ENCODE results near the gene ATP9A.
"Not testable (repeated sequence)": the region's sequence is repeated elsewhere in the genome, so short reads cannot be mapped to it uniquely, and the experiment has no call there.

ATP9A gene

DNA sequence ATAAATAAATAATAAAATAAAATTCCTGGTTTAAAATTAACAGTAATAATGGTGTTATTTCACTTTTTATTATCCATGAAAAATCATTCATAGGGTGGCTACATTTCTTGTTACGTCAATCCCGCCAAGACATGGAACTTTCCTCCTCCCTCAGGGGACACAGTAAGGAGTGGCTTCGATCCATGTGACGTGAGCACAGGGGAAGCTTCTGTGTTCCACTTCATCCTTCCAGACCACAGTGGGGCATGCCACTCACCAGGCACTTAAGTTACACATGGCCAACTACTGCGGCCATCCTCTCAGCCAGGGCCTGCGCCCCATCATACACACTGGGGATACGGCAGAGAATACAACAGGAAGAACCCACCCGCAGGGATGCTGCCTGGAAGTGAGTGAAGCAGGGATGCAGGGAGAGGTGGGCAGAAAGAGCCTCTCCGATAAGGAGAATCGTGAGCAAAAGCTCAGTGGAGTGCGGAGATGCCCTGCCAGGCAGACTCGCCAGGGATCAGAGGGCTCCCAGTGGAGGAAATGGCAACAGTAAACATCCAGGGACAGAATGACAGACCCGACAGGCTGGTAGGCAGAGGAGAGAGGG is 75.3 kb downstream of the ATP9A start:
- Mint-ChIP-seq H3K27me3 (ENCODE audit: low read depth) (peaks cover 9% of the 10 kb centered on the region), H3K4me1 (ENCODE audit: low read depth) (peaks cover 19% of the 10 kb centered on the region), H3K9me3 (no peaks in the 10 kb centered on the region), H3K4me3 (no peak overlapping the region), H3K27ac (no peak overlapping the region), H3K36me3 (ENCODE audit: low read depth) (no peaks in the 10 kb centered on the region)
- no peak for DNase-seq (ENCODE audit: low spot score)

DNA sequence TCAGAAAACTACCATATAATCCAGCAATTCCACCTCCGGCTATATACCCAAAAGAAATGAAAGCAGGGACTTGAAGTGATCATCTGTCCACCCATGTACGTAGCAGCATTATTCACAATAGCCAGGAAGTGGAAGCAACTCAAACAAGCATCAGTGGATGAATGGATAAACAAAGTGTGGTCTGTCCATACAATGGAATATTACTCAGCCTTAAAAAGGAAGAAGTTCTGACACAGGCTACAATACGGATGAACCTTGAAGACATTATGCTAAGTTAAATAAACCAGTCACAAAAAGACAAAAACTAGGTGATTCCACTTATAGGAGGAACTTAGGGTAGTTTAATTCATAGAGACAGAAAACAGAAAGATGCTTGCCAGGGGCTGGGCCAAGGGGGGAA is 76.5 kb downstream of the ATP9A start:
- peaks cover 15% of the 10 kb centered on the region for H3K4me1 Mint-ChIP-seq (ENCODE audit: low read depth)
- peaks cover 5% of the 10 kb centered on the region for H3K27me3 Mint-ChIP-seq (ENCODE audit: low read depth)
- H3K4me3 Mint-ChIP-seq = no peak overlapping the region
- H3K27ac Mint-ChIP-seq = no peak overlapping the region
- no peaks in the 10 kb centered on the region for H3K9me3 Mint-ChIP-seq
- H3K36me3 Mint-ChIP-seq (ENCODE audit: low read depth) = no peaks in the 10 kb centered on the region
- DNase-seq (ENCODE audit: low spot score) = no peak

DNA sequence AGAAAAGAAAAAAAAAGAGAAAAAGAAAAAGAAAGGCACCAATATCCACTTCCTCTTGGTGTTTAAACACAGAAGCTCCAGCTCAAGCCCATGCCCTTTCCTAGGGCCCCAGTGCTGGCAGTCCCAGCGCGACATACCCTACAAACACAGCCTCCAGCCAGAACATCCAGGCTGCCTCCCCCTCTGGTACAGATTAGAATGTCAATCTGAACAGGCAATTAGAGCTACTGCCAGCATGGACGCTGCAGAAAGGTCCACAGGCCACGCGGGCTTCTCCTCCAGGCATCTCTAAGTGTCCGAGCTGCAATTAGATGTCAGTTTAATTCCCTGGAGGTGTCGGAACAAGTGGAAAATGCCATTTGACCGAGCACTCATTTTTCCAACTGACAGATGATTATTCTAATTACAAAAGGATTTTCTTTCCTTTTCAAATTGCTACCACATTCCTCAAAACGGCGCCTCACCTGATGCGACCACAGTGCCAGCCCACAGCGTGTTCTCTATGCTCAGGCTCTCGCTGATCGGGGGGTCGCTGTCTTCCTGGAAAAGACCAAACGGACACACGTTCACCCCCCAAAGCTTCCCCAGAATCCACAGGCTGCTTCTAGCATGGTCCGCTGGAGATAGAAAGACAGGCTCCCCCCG is 79.5 kb downstream of the ATP9A start:
- no peak for DNase-seq (ENCODE audit: low spot score)
- H3K27me3 Mint-ChIP-seq (ENCODE audit: low read depth) = no peaks in the 10 kb centered on the region
- no peaks in the 10 kb centered on the region for H3K9me3 Mint-ChIP-seq
- no peak overlapping the region for H3K27ac Mint-ChIP-seq
- peaks cover 2% of the 10 kb centered on the region for H3K4me1 Mint-ChIP-seq (ENCODE audit: low read depth)
- no peak overlapping the region for H3K4me3 Mint-ChIP-seq
- H3K36me3 Mint-ChIP-seq (ENCODE audit: low read depth) = no peaks in the 10 kb centered on the region

DNA sequence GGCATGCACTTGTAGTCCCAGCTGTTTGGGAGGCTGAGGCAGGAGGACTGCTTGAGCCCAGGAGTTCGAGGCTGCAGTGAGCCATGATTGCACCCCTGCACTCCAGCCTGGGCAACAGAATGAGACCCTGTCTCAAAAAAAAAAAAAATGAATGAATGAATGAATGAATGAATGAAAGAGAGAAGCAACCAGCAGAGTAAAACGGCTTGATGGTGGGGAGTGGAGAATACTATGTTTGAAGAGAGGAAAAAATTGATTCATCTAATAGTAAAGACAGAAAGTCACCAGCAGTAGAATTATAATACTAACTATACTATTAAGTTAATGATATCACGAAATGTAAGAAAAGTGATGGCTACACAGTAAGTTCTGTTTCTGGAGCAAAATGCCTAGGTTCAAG is 80.6 kb downstream of the ATP9A start:
- Mint-ChIP-seq H3K9me3 (no peaks in the 10 kb centered on the region), H3K27ac (no peak overlapping the region), H3K36me3 (ENCODE audit: low read depth) (no peaks in the 10 kb centered on the region), H3K4me3 (no peak overlapping the region), H3K27me3 (ENCODE audit: low read depth) (no peaks in the 10 kb centered on the region), H3K4me1 (ENCODE audit: low read depth) (peaks cover 2% of the 10 kb centered on the region)
- no peak for DNase-seq (ENCODE audit: low spot score)

DNA sequence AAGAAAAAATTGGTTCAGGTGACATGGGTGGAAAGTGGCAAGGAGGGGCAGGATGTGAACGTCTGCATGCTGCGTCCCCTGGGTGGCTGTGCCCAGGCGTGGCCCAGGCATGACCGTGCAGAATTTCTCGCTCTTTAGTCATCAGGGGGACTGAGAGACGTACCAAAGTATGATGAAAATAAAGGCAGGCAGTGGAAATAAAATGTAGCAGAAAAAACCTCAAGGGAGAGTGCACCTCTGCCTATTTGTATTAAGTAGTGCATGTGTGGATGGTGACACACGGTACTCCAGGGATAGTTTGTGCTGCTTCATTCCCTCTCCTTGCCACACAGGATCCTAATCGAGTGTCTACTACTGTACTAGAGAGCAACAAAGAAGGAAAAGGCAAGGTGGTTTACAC is 81.1 kb downstream of the ATP9A start:
- no peak for DNase-seq (ENCODE audit: low spot score)
- Mint-ChIP-seq H3K9me3 (no peaks in the 10 kb centered on the region), H3K27me3 (ENCODE audit: low read depth) (no peaks in the 10 kb centered on the region), H3K27ac (no peak overlapping the region), H3K4me1 (ENCODE audit: low read depth) (peaks cover 2% of the 10 kb centered on the region), H3K36me3 (ENCODE audit: low read depth) (no peaks in the 10 kb centered on the region), H3K4me3 (no peak overlapping the region)

DNA sequence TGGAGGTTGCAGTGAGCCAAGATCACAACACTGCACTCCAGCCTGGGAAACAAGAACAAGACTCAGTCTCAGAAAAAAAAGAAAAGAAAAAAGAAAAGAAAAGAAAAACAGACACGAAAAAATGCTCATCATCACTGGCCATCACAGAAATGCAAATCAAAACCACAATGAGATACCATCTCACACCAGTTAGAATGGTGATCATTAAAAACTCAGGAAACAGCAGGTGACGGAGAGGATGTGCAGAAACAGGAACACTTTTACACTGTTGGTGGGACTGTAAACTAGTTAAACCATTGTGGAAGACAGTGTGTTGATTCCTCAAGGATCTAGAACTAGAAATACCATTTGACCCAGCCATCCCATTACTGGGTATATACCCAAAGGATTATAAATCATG is 82.7 kb downstream of the ATP9A start:
- H3K4me3 Mint-ChIP-seq; H3K36me3 Mint-ChIP-seq (ENCODE audit: low read depth); H3K9me3 Mint-ChIP-seq; H3K27ac Mint-ChIP-seq; H3K27me3 Mint-ChIP-seq (ENCODE audit: low read depth); DNase-seq (ENCODE audit: low spot score); H3K4me1 Mint-ChIP-seq (ENCODE audit: low read depth): not testable (repeated sequence)

DNA sequence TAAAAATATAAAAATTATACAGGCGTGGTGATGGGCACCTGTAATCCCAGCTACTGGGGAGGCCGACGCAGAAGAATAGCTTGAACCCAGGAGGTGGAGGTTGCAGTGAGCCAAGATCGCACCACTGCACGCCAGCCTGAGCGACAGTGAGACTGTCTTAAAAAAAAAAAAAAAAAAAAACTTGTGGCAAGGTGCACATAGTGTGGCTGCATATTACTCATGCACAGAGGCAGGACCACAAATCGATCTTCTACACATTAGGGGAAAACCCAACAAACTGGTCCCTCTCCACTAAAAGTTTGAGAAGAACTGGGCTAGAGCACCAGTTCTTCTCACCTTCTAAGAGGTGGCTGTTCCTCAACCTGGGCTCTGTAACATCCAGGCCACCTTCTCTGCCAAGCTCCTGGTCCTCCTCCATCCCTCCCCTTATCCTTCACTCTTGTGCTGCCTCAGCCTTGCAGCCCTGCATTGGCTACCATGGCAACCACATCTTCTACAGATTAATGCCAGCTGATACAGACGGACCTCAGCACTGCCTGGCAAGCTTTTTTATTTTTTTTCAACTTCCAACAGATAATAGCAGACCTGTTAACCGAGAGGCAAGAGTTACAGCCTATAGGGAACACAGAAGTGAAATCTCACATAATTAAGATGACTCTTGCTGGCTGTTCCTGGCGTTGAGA is 88.0 kb downstream of the ATP9A start:
- Mint-ChIP-seq H3K27me3 (ENCODE audit: low read depth) (peaks cover 4% of the 10 kb centered on the region), H3K27ac (no peak overlapping the region), H3K4me1 (ENCODE audit: low read depth) (no peaks in the 10 kb centered on the region), H3K9me3 (no peaks in the 10 kb centered on the region), H3K4me3 (no peak overlapping the region), H3K36me3 (ENCODE audit: low read depth) (no peaks in the 10 kb centered on the region)
- no peak for DNase-seq (ENCODE audit: low spot score)

DNA sequence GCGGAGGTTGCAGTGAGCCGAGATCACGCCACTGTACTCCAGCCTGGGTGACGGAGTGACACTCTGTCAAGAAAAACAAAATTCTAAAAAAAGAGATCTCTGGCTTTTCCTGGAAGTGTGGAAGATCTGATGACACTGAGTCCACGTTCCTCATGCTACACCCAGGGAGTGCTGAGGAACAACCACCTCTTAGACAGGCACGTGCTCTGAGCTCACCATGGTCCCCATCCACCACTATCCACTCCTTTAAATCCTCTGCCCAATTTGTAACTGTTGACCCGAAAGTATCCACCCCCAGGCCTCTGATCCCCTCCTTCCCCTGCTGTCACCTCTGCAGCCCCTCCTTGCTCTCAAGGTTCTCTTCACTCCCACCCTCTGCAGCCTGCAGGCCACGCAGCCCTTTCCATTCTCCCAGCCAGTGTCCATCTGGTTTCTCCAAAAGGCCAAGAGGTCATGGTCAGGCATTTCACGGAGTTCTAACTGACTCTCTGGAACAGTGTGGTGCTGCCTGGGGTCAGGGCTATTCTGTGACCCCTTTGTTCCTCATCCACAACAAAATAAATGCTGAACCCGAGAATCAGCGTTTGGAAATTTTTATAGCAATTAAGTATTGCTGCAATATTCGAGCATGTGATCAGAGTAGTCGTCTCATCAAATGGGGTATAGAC is 88.8 kb downstream of the ATP9A start:
- H3K4me1 Mint-ChIP-seq (ENCODE audit: low read depth) = no peaks in the 10 kb centered on the region
- H3K9me3 Mint-ChIP-seq = no peaks in the 10 kb centered on the region
- peaks cover 4% of the 10 kb centered on the region for H3K27me3 Mint-ChIP-seq (ENCODE audit: low read depth)
- H3K4me3 Mint-ChIP-seq = no peak overlapping the region
- no peaks in the 10 kb centered on the region for H3K36me3 Mint-ChIP-seq (ENCODE audit: low read depth)
- DNase-seq (ENCODE audit: low spot score) = no peak
- H3K27ac Mint-ChIP-seq = no peak overlapping the region

DNA sequence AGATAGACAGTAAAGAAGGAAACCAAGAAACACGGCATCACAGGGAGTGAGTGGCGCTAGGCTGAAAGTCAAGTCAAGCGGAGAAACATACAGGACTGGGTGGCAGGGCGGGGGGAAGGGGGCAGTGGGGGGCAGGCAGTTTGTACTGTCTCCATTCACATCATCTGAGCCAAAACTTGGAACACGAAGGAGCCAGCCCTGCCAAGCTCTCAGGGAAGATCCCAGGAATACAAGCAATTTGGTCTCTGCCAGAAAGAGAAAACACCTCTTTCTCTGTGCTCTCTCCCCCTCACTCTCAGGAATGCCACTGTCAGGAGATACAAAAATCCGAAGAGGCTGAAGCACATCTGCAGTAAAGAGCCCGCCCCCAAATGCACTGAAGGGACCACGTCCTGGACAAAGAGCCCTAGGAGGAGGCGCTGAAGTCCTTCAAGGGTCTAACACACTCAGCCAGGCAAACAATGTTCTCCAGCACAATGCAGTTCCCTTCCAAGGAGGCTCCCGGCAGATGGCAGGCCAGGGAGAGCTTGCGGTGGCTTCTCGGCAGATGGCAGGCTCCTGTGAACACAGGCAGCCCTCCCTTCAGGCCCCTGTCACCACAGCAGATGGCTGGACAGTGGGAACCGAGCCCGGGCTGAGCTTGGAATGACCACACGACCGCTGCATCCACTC is 90.0 kb downstream of the ATP9A start:
- Mint-ChIP-seq H3K9me3 (no peaks in the 10 kb centered on the region), H3K4me3 (no peak overlapping the region), H3K4me1 (ENCODE audit: low read depth) (no peaks in the 10 kb centered on the region), H3K36me3 (ENCODE audit: low read depth) (no peaks in the 10 kb centered on the region), H3K27me3 (ENCODE audit: low read depth) (peaks cover 4% of the 10 kb centered on the region), H3K27ac (no peak overlapping the region)
- DNase-seq (ENCODE audit: low spot score) = no peak

DNA sequence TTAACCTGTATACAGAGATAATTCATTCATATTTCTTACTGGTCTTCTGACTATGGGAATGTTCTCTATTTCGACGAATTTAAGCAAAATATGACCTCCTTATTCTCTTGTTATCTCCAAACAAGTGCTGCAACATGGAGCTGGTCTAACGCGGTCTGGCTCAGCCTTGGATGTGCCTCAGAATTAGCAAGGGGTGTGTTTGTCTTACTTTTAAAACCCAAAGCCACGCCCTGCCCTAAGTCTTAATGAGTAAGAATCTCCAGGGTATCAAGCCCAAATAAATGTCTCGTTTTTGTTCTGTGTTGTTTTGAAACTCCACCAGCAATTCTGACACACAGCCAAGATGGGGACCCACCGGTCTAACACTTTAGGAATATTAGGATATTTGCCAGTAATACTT is 99.2 kb downstream of the ATP9A start:
- H3K27me3 Mint-ChIP-seq (ENCODE audit: low read depth) = peaks cover 13% of the 10 kb centered on the region
- no peak overlapping the region for H3K4me3 Mint-ChIP-seq
- peaks cover 7% of the 10 kb centered on the region for H3K4me1 Mint-ChIP-seq (ENCODE audit: low read depth)
- H3K36me3 Mint-ChIP-seq (ENCODE audit: low read depth) = no peaks in the 10 kb centered on the region
- no peak overlapping the region for H3K27ac Mint-ChIP-seq
- no peaks in the 10 kb centered on the region for H3K9me3 Mint-ChIP-seq
- DNase-seq (ENCODE audit: low spot score) = no peak

DNA sequence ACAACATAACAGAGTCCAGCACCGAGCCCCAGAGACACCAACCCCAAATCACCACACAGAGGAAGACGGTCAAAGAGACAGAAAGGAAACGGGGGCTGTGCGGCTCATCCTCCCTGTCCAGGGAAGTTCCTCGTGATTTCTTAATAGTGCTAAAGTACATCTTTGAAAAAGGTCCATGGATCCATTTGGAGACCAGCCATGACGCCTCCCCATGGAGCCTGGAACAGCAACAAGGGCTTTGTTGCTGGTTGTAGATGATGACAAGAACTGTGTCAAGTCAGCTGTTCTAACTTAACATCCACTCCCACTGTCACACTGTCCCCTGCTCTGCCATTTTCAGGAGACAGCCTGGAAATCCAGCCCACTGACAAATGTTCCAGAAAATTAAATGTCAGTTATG is 99.7 kb downstream of the ATP9A start:
- peaks cover 13% of the 10 kb centered on the region for H3K27me3 Mint-ChIP-seq (ENCODE audit: low read depth)
- no peak overlapping the region for H3K27ac Mint-ChIP-seq
- H3K4me1 Mint-ChIP-seq (ENCODE audit: low read depth) = peaks cover 7% of the 10 kb centered on the region
- DNase-seq (ENCODE audit: low spot score) = no peak
- no peaks in the 10 kb centered on the region for H3K36me3 Mint-ChIP-seq (ENCODE audit: low read depth)
- H3K4me3 Mint-ChIP-seq = no peak overlapping the region
- H3K9me3 Mint-ChIP-seq = no peaks in the 10 kb centered on the region

DNA sequence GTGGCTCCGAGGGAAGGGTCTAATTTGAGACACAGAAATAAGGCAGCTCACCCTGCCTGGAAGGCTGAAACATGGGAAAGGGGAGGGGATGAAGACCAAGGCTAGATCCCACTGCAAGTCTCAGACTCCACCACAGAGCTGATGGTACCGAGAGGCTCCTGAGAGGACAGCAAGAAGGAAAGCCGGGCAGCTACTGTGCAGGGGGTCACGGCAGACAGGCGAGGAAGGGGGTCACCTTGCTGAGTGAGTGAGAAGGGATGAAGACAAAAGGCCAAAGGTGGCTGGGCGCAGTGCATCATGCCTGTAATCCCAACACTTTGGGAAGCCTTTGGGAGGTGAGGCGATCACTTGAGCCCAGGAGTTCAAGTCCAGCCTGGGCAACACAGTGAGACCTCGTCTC is 100.7 kb downstream of the ATP9A start:
- Mint-ChIP-seq H3K4me3 (no peak overlapping the region), H3K9me3 (no peaks in the 10 kb centered on the region), H3K27ac (no peak overlapping the region), H3K4me1 (ENCODE audit: low read depth) (peaks cover 7% of the 10 kb centered on the region), H3K27me3 (ENCODE audit: low read depth) (peaks cover 13% of the 10 kb centered on the region), H3K36me3 (ENCODE audit: low read depth) (no peaks in the 10 kb centered on the region)
- DNase-seq (ENCODE audit: low spot score) = no peak

DNA sequence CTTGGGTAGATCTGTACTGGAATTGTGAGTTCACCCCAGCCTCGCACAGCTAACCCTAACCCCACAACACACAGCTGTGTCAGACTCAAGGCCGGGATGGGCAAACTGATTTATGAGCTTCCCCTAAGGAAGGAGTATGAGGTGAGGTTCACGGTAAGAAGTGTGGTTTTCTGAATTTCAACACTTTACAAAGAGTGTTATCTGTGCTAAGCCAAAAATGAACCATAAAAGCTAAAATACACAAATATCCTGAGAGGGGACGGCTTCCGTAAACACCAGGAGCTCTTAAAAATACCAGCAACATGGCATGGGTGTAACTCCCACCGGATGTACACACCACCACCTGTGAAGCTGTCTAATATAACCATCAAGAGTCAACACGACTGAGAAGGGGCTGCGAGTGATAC is 101.2 kb downstream of the ATP9A start:
- no peaks in the 10 kb centered on the region for H3K36me3 Mint-ChIP-seq (ENCODE audit: low read depth)
- no peak overlapping the region for H3K27ac Mint-ChIP-seq
- peaks cover 13% of the 10 kb centered on the region for H3K27me3 Mint-ChIP-seq (ENCODE audit: low read depth)

DNA sequence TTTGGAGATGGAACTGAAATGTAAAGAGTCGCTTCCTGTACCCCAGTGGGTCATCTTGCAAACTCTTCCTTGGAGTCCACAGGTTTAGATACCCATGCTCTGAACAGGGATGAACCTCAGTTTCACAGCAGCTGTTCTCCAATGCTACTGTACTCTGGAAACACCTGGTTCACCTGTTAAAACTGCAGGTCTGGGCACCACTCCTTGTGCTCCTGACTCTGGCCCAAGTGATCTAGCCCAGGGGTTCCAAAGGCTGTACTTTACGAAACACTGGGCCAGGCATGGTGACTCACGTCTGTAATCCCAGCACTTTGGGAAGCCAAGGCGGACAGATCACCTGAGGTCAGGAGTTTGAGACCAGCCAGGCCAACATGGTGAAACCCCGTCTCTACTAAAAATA is 102.1 kb downstream of the ATP9A start:
- Mint-ChIP-seq H3K9me3 (no peaks in the 10 kb centered on the region), H3K4me1 (ENCODE audit: low read depth) (peaks cover 16% of the 10 kb centered on the region), H3K36me3 (ENCODE audit: low read depth) (no peaks in the 10 kb centered on the region), H3K4me3 (no peak overlapping the region), H3K27ac (no peak overlapping the region), H3K27me3 (ENCODE audit: low read depth) (peaks cover 13% of the 10 kb centered on the region)
- DNase-seq (ENCODE audit: low spot score) = no peak

More for the DNA sequence above, 101.2 kb downstream of the ATP9A start:
- no peak overlapping the region for H3K4me3 Mint-ChIP-seq
- DNase-seq (ENCODE audit: low spot score) = no peak
- H3K9me3 Mint-ChIP-seq = no peaks in the 10 kb centered on the region
- H3K4me1 Mint-ChIP-seq (ENCODE audit: low read depth) = peaks cover 8% of the 10 kb centered on the region
